IMR-90 (cell line): Measurements from ENCODE around the gene ADAMTS8. TPM values are rescaled to one million over a fixed set of nuclear protein-coding genes. Genes with fewer than 3 reads are reported as not detected.

Experiments used
- ATAC-seq: fragments of 200-7000 bp; cut with Tn5 transposase; 2 replicates; pipeline ENCODE4 v1.9.1; 2020; ENCODE audit warnings: low read depth, mild to moderate bottlenecking, moderate library complexity
- BruUV-seq: library from RNA; stranded (reverse); fragments of 400-500 nt; replicated peaks from 2 replicates; lab custom pipeline; 2021; lab: Mats Ljungman, UMichigan
- CTCF ChIA-PET: fragments of 300-600 bp; formaldehyde crosslinking; extraction: SDS; loops from one replicate; lab custom pipeline; 2021; ENCODE audit warnings: antibody characterized with exemption; lab: Yijun Ruan, JAX
- POLR2A ChIA-PET: fragments of 300-600 bp; sonication (Branson Sonifier 250); formaldehyde crosslinking; loops from one replicate; lab custom pipeline; 2022; ENCODE audit warnings: antibody characterized with exemption; ENCODE audit not compliant: unreplicated experiment; lab: Charles Lee
- DNase-seq: peaks from one replicate; pipeline ENCODE4 v3.0.0; 2013
- H2AFZ ChIP-seq: replicated peaks from 2 replicates; pipeline ENCODE3; 2013; ENCODE audit warnings: low read length, mild to moderate bottlenecking; ENCODE audit not compliant: poor library complexity
- H2AK5ac ChIP-seq: 2 replicates; pipeline ENCODE4 v1.6.1; 2013; ENCODE audit warnings: low read depth, low read length, inconsistent platforms
- H2AK9ac ChIP-seq: replicated peaks from 2 replicates; pipeline ENCODE3; 2013; ENCODE audit warnings: mild to moderate bottlenecking, low read depth, low read length, moderate library complexity; ENCODE audit not compliant: poor library complexity
- H2BK120ac ChIP-seq: 2 replicates; pipeline ENCODE4 v1.6.1; 2013; ENCODE audit warnings: low read depth, low read length, inconsistent platforms
- H2BK15ac ChIP-seq: 3 replicates; pipeline ENCODE4 v1.6.1; 2013; ENCODE audit warnings: low read depth, low read length, inconsistent platforms
- H2BK20ac ChIP-seq: 2 replicates; pipeline ENCODE4 v1.6.1; 2013; ENCODE audit warnings: low read depth, mild to moderate bottlenecking, inconsistent platforms, low read length, moderate library complexity
- H2BK5ac ChIP-seq: 2 replicates; pipeline ENCODE4 v1.6.1; 2013; ENCODE audit warnings: mild to moderate bottlenecking, low read depth, low read length, inconsistent platforms; ENCODE audit not compliant: poor library complexity, severe bottlenecking
- H3K14ac ChIP-seq: replicated peaks from 2 replicates; pipeline ENCODE4 v1.6.1; 2013; ENCODE audit warnings: low read depth, low read length, inconsistent platforms
- H3K18ac ChIP-seq: 2 replicates; pipeline ENCODE4 v1.6.1; 2013; ENCODE audit warnings: low read depth, low read length, control low read depth
- H3K23ac ChIP-seq: 2 replicates; pipeline ENCODE4 v1.6.1; 2013; ENCODE audit warnings: low read depth, low read length, inconsistent platforms
- H3K27ac ChIP-seq: 2 replicates; pipeline ENCODE4 v1.5.1; 2013; ENCODE audit warnings: mild to moderate bottlenecking, control low read depth, low read length; ENCODE audit not compliant: insufficient read depth
- H3K27me3 ChIP-seq: 2 replicates; pipeline ENCODE4 v1.6.1; 2013; ENCODE audit warnings: low read length; ENCODE audit not compliant: control insufficient read depth, insufficient read depth
- H3K36me3 ChIP-seq: 2 replicates; pipeline ENCODE4 v1.6.1; 2013; ENCODE audit warnings: low read length, mixed read lengths; ENCODE audit not compliant: control insufficient read depth, insufficient read depth
- H3K4ac ChIP-seq: 2 replicates; pipeline ENCODE4 v1.6.1; 2013; ENCODE audit warnings: low read depth, low read length, inconsistent platforms
- H3K4me1 ChIP-seq: 2 replicates; pipeline ENCODE4 v1.6.1; 2013; ENCODE audit warnings: low read length, mixed read lengths; ENCODE audit not compliant: control insufficient read depth, insufficient read depth
- H3K4me2 ChIP-seq: 2 replicates; pipeline ENCODE4 v1.6.1; 2013; ENCODE audit warnings: low read depth, mild to moderate bottlenecking, control low read depth, low read length, moderate library complexity
- H3K4me3 ChIP-seq: 2 replicates; pipeline ENCODE4 v1.5.1; 2013; ENCODE audit warnings: low read depth, mild to moderate bottlenecking, control low read depth, low read length, moderate library complexity; ENCODE audit not compliant: insufficient read depth
- H3K56ac ChIP-seq: 2 replicates; pipeline ENCODE4 v1.6.1; 2013; ENCODE audit warnings: low read length, inconsistent platforms; ENCODE audit not compliant: insufficient read depth; ENCODE audit errors: extremely low read depth
- H3K79me1 ChIP-seq, 2 experiments: 2 replicates each; pipeline ENCODE4 v1.6.1; 2013; ENCODE audit warnings: low read length in 2 of 2, inconsistent platforms in 1 of 2, low read depth in 1 of 2
- H3K9ac ChIP-seq: 2 replicates; pipeline ENCODE4 v1.6.1; 2013; ENCODE audit warnings: low read depth, low read length, control low read depth
- H3K9me1 ChIP-seq: 2 replicates; pipeline ENCODE4 v1.6.1; 2013; ENCODE audit warnings: low read length, inconsistent platforms; ENCODE audit not compliant: insufficient read depth
- H3K9me3 ChIP-seq: 2 replicates; pipeline ENCODE4 v1.6.1; 2013; ENCODE audit warnings: low read length; ENCODE audit not compliant: control insufficient read depth, insufficient read depth
- H4K20me1 ChIP-seq: 2 replicates; pipeline ENCODE4 v1.6.1; 2013; ENCODE audit warnings: low read length, inconsistent platforms; ENCODE audit not compliant: insufficient read depth
- H4K5ac ChIP-seq: 2 replicates; pipeline ENCODE4 v1.6.1; 2013; ENCODE audit warnings: mild to moderate bottlenecking, low read depth, low read length, control low read depth
- H4K8ac ChIP-seq, 2 experiments: 2 replicates each; pipeline ENCODE4 v1.6.1; 2013; ENCODE audit warnings: low read depth in 2 of 2, low read length in 2 of 2, control low read depth in 1 of 2, inconsistent platforms in 1 of 2
- H4K91ac ChIP-seq: 2 replicates; pipeline ENCODE4 v1.6.1; 2013; ENCODE audit warnings: low read depth, low read length, inconsistent platforms; ENCODE audit not compliant: insufficient read depth
- CHD1 ChIP-seq: IDR thresholded peaks from 2 replicates; pipeline ENCODE4 v1.6.1; 2012; ENCODE audit warnings: low read depth, low read length, improper control_type of control experiment
- whole genome bisulfite sequencing, 2 experiments: methylation state at CpG; one replicate each; pipeline versions ENCODE4 v1.1.5 to v1.1.7; 2013; ENCODE audit warnings: missing lambda C conversion rate in 2 of 2; ENCODE audit not compliant: insufficient read length in 1 of 2; ENCODE audit errors: extremely low coverage in 2 of 2; 5-methylcytosine and 5-hydroxymethylcytosine counted together
- dilution Hi-C: fragments of 300-500 bp; cut with HindIII; formaldehyde crosslinking; loops from one replicate; pipeline ENCODE4 v1.14.3; 2018; ENCODE audit warnings: low sequenced_read_pairs; ENCODE audit not compliant: unreplicated experiment
- in situ Hi-C: fragments of 300-500 bp; cut with MboI; formaldehyde crosslinking; loops from 3 replicates; pipeline ENCODE4 v1.14.3; 2019; ENCODE audit warnings: low sequenced_read_pairs, inconsistent platforms, mixed read lengths
- intact Hi-C: fragments of 100-400 bp; cut with micrococcal nuclease; formaldehyde crosslinking; loops from 2 replicates; pipeline ENCODE4 v1.10.0; 2022
- polyA plus RNA-seq, 3 experiments: library from polyadenylated mRNA; depleted of rRNA; stranded (reverse); fragments of >200 nt; gene quantifications; 2 replicates each; pipeline ENCODE4 v1.2.3, GENCODE V29; 2012; ENCODE audit warnings: low replicate concordance in 1 of 3
- total RNA-seq: library from RNA; depleted of rRNA; stranded (reverse); fragments of >200 nt; gene quantifications from 2 replicates; pipeline ENCODE4 v1.2.3, GENCODE V29; 2012

ADAMTS8 gene
- total and polyA plus RNA-seq, 2 of the 4 experiments (the other 2 are of a cell fraction) = under 0.01 to 0.60 TPM

GRCh38 chr11:130442737-130443136 is 14.3 kb upstream of the ADAMTS8 start:
- H4K8ac ChIP-seq = peak overlapping the region in 1 of 2 experiments; percentile 22; a peak in 1 of 4 replicates
- H2BK5ac ChIP-seq = no peak overlapping the region
- TF ChIP-seq CHD1 = no peak
- peaks cover 2% of the 10 kb centered on the region for H3K4me1 ChIP-seq
- in situ Hi-C loops (loop anchor here (10.0 kb wide), 1 partner anchor 392 kb away; no protein-coding TSS in a partner anchor), intact Hi-C loops (no loop called here), dilution Hi-C loops (loop anchor here (25.0 kb wide), 1 partner anchor 420 kb away; no protein-coding TSS in a partner anchor)
- WGBS, 2 experiments = no CpG with 5 or more reads among the region's 4 CpGs
- no peaks in the 10 kb centered on the region for H3K9me1 ChIP-seq
- no peak overlapping the region for H4K91ac ChIP-seq
- H3K4ac ChIP-seq = no peak overlapping the region
- CTCF ChIA-PET = interaction anchor here (1.0 to 1.6 kb wide), 5 partner anchors 8 to 419 kb away, joined by 3 to 5 read pairs (median 4); no protein-coding TSS in a partner anchor
- H3K14ac ChIP-seq = no peak overlapping the region
- H2AK5ac ChIP-seq = no peak overlapping the region
- no TSS peak for BruUV-seq
- no peak overlapping the region for H2AK9ac ChIP-seq
- peak overlapping the region; percentile 43; the same call in 1 of the 2 replicates for H3K27ac ChIP-seq
- H2AFZ ChIP-seq = no peak overlapping the region
- no peak overlapping the region for H3K56ac ChIP-seq
- H2BK20ac ChIP-seq = peak overlapping the region; percentile 32; the same call in 1 of the 2 replicates
- no peaks in the 10 kb centered on the region for H3K79me1 ChIP-seq
- no peak overlapping the region for H2BK120ac ChIP-seq
- H3K4me2 ChIP-seq = no peak overlapping the region
- no peak overlapping the region for H3K4me3 ChIP-seq
- DNase-seq (peak; percentile 61), ATAC-seq (peak; percentile 65)
- no peaks in the 10 kb centered on the region for H3K36me3 ChIP-seq
- no peak overlapping the region for H2BK15ac ChIP-seq
- no peak overlapping the region for H4K5ac ChIP-seq
- H4K20me1 ChIP-seq = no peaks in the 10 kb centered on the region
- H3K9ac ChIP-seq = no peak overlapping the region; the same call in 1 of the 2 replicates
- POLR2A ChIA-PET = interaction anchor here (0.5 kb wide), 1 partner anchor 190 kb away, joined by 15 read pairs; no protein-coding TSS in a partner anchor
- no peak overlapping the region for H3K23ac ChIP-seq
- H3K18ac ChIP-seq = peak overlapping the region; percentile 2; the same call in 1 of the 2 replicates
- no peaks in the 10 kb centered on the region for H3K27me3 ChIP-seq
- peaks cover 3% of the 10 kb centered on the region; the same call in 1 of the 2 replicates for H3K9me3 ChIP-seq
